Fibroblast of the aortic adventitia (primary cell): ENCODE results near the gene TLR1. TPM values are rescaled to one million over a fixed set of nuclear protein-coding genes. Genes with fewer than 3 reads are reported as not detected.
"Not testable (repeated sequence)": the region's sequence is repeated elsewhere in the genome, so short reads cannot be mapped to it uniquely, and the experiment has no call there.

Source experiments
- DNase-seq: peaks from one replicate; pipeline ENCODE4 v3.0.0-alpha.2; 2010; ENCODE audit warnings: low read depth
- H3K4me3 ChIP-seq: 2 replicates; pipeline ENCODE4 v1.5.1; 2011; ENCODE audit warnings: low read depth, mild to moderate bottlenecking, control low read depth, low read length, moderate library complexity
- total RNA-seq: library from RNA; depleted of rRNA; stranded (reverse); fragments of >200 nt; gene quantifications from 2 replicates; pipeline ENCODE4 v1.2.3, GENCODE V29; 2012; ENCODE audit warnings: low replicate concordance
- TF ChIP-seq, protein P1 (sequence below): IDR thresholded peaks from 2 replicates; pipeline ENCODE4 v1.5.1; 2011; ENCODE audit warnings: mild to moderate bottlenecking, low read length, control low read depth, inconsistent platforms; ENCODE audit not compliant: insufficient read depth

The TLR1 gene
- total RNA-seq, 1 donor = 3.2 TPM

DNA sequence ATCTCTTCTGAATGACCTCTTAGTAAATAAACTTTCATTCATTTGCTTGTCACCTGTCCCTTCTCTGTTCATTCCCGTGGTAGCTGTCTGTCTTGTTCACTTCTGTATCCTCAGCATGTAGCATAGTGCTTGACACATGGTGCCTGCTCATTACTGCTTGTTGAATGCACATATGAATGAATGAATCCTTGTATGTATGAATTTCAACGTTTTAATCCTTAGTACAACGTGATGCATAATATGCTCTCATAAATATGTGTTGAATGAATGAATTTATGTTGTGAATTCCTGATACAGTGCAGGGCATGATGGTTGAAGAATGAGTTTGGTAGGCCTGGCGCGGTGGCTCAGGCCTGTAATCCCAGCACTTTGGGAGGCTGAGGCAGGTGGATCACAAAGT lies 24.8 kb downstream of the TLR1 start:
- TF ChIP-seq, protein P1, sequence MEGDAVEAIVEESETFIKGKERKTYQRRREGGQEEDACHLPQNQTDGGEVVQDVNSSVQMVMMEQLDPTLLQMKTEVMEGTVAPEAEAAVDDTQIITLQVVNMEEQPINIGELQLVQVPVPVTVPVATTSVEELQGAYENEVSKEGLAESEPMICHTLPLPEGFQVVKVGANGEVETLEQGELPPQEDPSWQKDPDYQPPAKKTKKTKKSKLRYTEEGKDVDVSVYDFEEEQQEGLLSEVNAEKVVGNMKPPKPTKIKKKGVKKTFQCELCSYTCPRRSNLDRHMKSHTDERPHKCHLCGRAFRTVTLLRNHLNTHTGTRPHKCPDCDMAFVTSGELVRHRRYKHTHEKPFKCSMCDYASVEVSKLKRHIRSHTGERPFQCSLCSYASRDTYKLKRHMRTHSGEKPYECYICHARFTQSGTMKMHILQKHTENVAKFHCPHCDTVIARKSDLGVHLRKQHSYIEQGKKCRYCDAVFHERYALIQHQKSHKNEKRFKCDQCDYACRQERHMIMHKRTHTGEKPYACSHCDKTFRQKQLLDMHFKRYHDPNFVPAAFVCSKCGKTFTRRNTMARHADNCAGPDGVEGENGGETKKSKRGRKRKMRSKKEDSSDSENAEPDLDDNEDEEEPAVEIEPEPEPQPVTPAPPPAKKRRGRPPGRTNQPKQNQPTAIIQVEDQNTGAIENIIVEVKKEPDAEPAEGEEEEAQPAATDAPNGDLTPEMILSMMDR = no peak
- DNase-seq = no peak
- no peak overlapping the region for H3K4me3 ChIP-seq

DNA sequence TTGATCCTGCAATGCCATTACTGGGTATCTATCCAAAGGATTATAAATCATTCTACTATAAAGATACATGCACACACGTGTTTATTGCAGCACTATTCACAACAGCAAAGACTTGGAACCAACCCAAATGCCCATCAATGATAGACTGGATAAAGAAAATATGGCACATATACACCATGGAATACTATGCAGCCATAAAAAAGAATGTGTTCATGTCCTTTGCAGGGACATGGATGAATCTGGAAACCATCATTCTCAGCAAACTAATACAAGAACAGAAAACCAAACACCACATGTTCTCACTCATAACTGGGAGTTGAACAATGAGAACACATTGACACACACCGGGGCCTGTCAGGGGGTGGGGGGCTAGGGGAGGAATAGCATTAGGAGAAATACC lies 26.7 kb downstream of the TLR1 start:
- DNase-seq, H3K4me3 ChIP-seq: not testable (repeated sequence)

DNA sequence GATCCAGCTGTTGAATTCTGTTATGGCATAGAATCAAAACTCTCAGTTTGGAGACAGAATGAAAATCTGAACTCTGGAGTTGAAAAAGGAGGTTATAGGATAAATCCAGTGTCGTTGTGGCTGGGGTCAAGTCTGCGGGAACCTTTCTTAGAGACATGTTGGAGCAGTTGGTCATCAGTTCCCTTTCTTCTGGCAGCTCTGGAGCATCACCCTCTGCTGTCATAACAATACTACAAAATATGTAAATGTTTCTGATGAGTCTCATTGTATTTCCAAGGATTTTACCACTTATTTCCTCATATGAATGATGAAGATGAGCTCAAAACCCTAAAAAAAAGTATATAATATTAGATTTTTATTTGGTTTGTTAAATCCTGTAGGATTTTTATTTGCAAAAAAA lies 29.3 kb downstream of the TLR1 start:
- H3K4me3 ChIP-seq = no peak overlapping the region
- no peak for DNase-seq
- TF ChIP-seq, protein P1 = no peak

DNA sequence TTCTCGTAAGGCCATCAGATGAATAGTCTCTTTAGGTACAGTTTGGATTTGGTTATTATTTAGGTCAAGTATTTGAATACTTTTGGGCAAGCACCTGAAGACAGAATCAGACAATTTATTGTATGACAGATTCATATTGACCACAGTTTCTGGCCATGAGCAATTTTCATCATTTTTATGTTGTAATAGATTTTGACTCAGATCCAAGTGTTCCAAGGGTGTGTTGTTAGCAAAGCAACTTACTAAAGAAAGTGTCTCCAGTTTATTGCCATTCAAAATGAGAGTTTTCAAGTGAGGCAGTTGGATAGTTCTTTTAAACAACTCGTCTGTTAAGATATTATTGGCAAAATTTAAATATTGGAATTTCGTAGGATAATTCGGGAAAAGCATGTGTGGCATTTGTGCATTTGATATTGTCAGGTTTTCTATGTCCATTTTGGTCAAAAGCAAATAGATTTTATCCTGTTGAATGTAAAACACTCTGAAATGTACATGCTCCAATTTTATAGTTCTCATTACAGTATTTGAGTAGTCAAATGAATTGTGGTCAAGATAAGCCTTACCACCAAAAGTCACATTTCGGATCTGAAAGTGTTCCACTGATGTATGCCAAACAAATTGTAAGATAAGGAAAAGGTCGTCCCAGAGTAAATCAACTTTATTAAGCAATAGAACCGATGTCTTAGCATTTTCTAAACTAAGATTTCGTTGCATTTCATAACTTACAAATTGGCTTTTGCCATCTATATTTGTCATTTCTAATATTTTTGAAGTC lies 30.2 kb downstream of the TLR1 start:
- DNase-seq = no peak

DNA sequence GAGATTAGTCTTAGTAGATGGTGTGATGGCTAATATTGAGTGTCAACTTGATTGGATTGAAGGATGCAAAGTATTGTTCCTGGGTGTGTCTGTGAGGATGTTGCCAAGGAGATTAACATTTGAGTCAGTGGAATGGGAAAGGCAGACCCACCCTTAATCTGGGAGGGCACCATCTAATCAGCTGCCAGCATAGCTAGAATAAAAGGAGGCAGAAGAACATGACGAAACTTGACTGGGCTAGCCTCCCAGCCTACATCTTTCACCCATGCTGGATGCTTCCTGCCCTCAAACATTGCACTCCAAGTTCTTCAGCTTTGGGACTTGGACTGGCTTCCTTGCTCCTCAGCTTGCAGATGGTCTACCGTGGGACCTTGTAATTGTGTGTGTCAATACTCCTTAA lies 34.3 kb downstream of the TLR1 start:
- DNase-seq = peak; percentile 25

More for the DNA sequence above, 30.2 kb downstream of the TLR1 start:
- TF ChIP-seq, protein P1 = no peak
- H3K4me3 ChIP-seq = no peak overlapping the region

DNA sequence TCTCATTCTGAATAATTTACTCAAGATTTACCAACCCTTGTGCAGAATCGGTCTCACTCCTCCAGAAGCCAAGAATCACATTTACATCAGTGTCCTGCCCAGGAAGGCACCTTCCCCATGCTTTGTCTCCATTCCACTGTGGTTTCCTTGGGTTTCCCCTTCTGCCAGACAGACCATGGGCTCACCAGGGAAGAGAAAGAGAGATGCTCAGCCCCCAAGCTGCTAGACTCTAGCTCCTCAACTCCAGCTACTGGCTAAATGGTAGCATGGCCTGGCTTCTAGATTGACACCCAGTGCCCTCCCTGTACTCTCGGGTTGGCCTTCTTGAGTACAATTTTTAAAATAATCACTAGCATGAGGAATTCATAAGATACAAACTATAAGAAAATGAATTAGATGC lies 34.7 kb downstream of the TLR1 start:
- no peak for DNase-seq
- H3K4me3 ChIP-seq = no peak overlapping the region
- TF ChIP-seq, protein P1 = no peak

More for the DNA sequence above, 34.3 kb downstream of the TLR1 start:
- H3K4me3 ChIP-seq = not testable (repeated sequence)

DNA sequence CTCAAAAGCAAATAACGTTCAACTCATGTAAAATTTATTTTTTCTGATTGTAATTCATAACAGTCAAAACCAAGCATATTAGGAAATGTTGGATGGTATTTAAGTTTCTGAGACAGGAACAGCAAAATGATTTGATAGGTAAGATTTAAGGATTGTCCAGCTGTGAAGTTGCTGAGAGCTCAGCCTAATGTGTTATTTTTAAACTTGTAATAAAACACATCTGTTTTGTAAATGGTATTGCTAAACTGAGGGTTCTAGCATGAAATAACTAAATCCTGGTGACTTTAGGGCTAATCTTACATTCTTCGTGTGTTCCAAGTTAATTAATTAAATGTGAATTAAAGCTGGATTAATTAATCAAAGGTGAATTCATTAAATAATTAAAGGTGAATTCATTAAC lies 35.1 kb downstream of the TLR1 start:
- DNase-seq = no peak
- H3K4me3 ChIP-seq = no peak overlapping the region
- TF ChIP-seq, protein P1 = no peak

DNA sequence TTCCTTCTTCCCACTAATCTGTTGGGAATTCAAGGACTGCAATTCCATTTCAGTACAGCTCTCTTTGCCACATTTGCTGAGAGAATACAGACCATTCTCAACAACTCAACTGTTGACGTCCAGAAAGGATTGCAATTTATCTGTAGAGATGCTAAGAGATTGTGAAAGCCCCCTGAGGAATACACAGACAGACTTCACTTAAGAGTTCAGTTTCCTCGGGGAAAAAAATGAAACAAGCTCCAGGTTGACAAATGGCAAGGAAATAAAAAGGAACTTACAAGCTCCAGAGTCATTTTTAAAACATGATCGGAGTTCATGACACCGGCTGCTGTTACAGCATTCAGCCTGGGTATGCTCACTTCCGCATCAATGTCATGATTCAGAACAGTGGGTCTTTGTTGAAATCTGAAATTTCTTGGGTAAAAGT lies 35.6 kb downstream of the TLR1 start:
- H3K4me3 ChIP-seq = no peak overlapping the region
- peak; percentile 55 for DNase-seq
- TF ChIP-seq, protein P1 = no peak

DNA sequence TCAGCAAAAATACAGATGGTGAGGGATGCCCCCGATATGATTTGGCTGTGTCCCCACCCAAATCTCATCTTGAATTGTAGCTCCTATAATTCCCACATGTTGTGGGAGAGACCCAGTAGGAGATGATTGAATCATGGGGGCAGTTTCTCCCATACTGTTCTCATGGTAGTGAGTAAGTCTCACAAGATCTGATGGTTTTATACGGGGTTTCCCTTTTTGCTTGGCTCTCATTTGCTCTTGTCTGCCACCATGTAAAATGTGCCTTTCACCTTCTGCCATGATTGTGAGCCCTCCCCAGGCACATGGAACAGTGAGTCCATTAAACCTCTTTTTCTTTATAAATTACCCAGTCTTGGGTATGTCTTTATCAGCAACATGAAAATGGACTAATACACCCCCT lies 37.7 kb downstream of the TLR1 start:
- not testable (repeated sequence) for DNase-seq, H3K4me3 ChIP-seq
